LoVo (cell line): Measurements from ENCODE around the gene PEAK1.

Experiments used
- DNase-seq: peaks from one replicate; pipeline ENCODE4 v3.0.0-alpha.2; 2016; ENCODE audit warnings: low spot score

PEAK1 gene

DNA sequence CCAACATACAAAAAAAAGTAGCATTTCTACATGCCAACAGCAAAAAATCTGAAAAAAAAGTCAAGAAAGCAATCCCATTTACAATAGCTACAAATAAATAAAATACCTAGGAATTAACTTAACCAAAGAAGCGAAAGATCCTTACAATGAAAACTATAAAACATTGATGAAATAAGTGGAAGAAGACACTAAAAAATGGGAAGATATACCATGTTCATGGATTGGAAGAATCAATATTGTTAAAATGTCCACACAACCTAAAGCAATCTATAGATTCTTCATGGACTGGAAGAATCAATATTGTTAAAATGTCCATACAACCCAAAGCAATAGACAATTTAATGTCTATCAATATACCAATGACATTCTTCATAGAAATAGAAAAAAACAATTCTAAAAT, 21.0 kb downstream of the PEAK1 start:
- no peak for DNase-seq

DNA sequence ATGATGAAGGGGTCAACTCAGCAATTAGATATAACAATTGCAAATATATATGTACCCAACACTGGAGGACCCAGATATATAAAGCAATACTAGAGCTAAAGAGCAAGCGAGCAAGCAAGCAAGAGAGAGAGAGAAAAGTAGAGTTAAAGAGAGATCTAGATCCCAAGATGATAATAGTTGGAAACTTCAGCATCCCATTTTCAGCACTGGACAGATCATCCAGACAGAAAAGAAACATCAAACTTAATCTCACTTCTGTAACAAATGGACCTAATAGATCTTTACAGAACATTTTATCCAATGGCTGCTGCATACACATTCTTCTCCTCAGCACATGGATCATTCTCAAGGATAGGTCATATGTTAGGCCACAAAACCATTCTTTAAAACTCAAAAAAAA, 23.2 kb downstream of the PEAK1 start:
- DNase-seq = no peak

DNA sequence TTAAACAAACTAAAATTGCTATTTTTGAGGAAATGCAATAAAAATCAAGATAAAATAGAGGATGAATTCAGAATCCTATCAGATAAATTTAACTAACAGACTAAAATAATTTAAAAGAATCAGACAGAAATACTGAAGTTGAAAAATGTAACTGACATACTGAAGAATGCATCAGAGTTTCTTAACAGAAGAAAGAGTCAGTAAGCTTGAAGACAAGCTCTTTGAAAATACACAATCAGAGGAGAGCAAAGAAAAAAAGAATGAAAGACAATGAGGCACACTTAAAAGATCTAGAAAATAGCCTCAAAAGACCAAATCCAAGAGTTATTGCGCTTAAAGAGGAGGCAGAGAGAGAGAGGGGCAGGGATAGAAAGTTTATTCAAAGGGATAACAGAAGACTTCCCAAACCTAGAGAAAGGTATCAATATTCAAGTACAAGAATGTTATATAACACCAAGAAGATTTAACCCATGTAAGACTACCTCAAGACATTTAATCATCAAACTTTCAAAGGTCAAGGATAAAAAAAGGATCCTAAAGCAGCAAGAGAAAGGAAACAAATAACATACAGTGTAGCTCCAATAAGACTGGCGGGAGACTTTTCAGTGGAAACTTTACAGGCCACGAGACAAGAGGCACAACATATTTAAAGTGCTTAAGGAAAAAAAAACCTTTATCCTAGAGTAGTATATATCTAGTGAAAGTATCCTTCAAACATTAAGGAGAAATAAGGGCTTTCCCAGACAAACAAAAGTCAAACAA, 24.7 kb downstream of the PEAK1 start:
- DNase-seq = no peak

DNA sequence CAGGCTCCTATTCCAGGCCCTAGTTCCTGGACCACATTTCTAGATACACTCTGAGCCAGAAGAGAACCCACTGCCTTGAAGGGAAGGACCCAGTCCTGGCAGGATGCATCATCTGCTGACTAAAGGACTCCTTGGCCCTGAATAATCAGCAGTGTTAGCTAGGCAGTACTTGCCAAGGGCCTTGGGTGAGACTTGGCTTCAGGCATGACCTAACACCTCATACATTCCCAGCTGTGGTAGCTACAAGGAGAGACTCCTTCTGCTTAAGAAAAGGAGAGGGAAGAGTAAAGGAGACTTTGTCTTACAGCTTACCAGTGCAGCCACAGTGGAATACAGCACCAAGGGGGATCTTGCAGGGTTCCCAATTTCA, 26.4 kb downstream of the PEAK1 start:
- no peak for DNase-seq

DNA sequence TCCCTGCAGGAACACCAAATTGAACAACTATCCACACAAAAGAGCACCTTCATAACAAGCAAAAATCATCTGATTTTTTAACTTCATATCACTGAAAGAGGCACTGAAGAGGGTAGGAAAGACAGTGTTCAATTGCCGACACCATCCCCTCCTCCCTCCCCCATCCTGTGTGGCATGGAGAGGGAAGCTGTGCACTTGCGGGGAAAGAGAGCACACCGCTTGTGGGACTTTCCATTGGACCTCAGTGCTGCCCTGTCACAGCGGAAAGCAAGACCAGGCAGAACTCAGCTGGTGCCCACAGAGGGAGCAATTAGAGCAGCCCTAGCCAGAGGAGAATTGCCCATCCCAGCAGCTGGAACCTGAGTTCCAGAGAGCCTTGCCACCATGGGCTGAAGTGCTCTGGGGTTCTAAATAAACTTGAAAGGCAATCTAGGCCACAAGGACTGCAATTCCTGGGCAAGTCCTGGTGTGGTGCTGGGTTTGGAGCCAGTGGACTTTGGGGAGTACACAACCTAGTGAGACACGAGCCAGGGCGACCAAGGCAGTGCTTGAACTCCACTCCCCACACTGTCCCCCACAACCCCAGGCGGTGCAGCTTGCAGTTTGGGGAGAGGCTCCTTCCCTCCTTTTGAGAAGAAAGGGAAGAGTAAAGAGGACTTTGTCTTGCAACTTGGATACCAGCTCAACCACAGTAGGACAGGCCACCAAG, 27.0 kb downstream of the PEAK1 start:
- no peak for DNase-seq

DNA sequence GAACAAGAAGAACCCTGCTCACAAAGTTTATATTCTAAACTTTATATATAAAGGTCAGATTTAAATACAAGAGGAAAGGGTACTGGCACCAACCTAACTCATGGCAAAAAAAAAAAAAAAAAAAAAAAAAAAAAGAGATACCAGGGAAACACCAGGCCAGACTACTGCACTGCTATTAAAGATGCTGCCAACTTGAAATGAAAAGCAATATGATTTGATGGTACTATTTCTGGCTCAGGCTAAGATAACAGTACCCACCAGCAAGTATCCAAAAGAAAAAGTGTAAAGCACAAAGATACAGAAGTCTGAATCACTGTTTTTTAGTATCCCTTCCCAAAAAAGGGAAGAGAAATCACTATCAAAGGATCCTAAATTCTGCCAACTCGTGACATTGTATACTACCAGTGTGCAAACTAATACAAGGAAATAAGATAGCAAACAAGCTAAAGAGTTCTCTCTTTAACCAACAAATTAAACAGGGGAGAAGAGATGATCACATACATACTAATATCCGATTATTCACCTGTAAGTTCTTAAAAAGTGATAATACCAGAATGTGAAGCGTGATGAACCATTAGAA, 28.4 kb downstream of the PEAK1 start:
- DNase-seq = no peak

DNA sequence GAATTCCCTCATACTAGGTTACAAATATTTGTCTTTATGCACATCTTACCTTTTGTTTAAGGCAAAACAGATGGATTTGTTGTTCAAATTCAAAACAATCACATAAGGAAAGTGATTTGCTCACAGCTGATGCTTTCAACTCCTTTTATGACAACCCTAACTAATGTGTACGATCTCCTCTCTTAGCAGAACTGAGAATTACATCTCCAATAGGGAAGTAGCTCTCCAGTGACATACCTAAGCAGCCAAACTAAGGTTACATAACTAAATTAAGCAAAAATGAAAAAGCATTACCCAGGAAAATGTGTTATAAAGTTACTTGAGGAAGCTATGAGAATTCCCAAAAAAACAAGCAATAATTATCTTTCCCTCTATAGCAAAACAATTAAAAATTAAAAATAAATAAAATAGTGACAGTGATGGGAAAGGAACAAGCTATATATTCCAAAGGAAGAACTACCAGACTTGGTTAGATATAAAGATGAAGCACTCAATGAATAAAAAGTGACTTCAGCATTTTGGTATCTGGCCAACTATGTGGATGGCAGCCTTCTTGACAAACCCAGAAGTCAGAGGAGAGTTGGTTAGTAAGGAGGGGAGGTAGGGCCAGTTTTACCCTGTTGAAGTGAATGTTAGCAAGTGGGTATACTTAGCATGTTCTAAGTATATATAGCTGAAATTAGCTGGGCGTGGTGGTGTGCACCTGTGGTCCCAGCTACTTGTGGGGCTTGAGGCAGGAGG, 32.4 kb downstream of the PEAK1 start:
- DNase-seq = no peak

DNA sequence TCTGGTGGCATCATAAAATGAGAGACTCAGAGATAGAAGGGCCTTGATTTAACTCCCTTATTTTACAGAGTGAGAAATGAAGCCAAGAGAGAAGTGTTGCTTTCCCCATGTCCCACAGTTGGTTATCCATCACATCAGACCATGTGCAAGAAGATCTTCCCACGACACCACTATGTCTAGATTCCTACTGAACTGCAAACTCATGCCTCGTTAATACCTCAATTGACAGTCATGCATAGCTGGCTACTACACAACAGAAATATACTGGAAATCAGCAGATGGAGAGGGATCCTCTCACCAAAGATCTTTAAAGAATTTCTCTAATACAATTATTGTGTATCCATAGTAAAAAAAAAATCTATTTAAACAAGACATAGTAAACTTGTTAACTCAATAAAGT, 33.3 kb downstream of the PEAK1 start:
- no peak for DNase-seq

DNA sequence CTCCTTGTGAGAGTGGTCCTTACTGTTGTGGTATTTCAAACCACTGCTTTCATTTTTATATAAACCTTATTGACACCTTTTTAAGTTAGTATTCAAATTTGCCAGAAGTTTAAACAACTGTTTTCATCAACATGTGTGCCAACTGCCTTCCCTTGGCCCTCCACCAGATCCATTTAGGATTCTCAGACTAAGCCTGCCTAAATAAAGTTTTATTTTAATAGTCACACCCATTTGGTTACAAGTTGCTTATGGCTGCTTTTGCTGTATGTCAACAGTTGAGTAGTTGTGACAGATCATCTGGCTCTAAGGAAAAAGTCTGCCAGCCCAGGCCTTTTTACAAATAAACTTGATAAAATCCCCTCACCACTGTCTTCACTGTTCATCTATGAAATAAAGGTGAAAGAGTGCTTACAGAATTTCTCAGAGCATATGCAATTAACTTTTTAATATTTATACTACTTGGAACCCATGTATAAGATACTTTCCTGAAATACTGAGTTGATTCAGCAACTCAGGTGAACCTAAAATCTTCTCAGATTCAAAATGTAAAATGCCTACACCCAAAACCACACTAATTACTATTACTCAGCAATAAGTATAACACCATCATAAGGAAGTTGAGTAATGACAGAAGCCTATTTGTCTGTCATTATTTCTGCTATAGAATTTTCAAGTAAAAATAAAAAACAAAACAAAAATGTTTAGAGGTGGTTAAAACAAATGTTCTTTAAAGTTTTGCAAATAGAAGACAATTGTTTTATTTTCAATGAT, 35.1 kb downstream of the PEAK1 start:
- DNase-seq = no peak

DNA sequence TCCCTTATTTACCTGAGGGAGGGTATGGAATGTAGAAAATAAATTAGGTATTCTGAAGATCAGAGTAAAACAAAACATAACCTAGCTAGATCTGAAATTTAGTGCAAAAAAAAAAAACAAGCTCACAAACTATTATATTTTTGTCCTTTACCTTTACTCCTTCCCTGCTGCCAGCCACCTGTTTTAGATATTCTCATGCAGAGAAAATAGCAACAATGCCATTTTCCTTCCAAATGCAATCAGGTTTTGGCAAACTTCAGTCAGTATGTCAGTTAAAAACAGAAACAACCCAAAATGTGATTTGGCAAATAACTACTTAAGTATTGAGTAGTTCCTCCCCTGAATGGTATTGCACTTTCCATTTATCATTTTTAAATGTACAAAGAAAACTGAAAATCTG, 35.8 kb downstream of the PEAK1 start:
- no peak for DNase-seq

DNA sequence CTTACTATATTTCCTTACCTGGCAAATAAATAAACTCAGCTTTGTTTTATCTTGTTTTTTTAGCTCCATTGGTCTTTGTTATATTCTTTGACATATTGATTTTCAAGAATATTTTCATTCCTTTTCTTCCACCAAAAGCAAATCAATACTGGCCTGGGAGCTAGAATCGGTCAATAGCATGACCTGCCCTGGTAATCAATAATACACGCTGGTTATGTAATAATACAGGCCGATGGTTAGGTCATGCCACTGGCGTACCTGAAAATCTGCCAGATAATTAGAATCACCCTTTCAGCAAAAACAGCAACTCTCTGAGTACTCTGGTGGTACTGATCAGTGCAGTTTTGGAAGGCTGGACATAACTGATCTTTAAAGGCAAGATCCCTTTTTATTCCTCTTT, 39.9 kb downstream of the PEAK1 start:
- DNase-seq = no peak

DNA sequence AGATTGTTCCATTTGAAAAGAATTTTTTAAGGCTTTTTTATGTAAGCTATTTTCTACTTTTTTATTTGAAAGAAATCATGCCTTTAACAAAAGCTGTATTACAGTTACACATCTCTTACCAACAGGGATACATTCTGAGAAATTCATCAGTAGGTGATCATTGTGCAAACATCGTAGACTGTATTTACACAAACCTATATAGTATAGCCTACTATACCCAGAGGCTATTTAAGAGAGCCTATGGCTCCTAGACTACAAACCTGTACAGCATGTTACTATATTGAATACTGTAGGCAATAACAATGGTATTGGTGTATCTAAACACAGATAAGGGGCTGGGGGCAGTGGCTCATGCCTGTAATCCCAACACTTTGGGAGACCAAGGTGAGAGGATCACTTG, 43.1 kb downstream of the PEAK1 start:
- DNase-seq = no peak

DNA sequence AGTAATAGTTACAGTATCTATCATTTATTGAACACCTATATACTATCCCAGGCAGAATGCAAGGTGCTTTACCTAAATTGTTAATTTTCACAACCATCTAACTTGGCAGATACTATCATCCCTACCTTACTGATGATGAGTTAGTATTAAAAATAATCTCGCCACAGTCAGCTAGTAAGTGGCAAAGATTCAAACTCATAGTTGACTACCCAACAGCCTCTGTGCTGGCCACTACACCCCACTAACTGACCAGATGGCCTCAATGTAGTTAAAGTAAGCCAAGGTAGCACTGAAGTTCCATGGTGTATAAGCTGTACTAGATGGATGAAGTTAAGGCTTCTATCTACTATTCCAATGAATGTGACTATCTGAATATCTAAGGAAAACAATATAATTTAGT, 44.8 kb downstream of the PEAK1 start:
- no peak for DNase-seq

DNA sequence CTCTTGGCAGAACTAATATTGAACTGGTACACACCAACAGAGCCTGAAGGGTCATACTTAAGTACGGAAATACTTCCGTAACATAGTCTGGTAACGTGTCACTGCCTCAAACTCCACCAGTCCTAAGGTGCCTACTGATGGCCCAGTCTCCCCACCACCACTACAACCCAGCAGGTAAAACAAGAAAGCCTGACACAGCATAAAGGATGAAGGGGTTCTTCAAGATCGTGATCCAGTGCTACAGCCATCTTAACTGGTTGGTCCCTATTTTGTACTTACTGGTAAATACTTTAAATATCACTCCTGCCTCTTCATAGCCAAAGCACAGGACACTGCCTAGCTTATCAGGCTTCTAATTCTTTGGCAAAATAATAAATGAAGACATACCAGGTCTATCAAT, 46.5 kb downstream of the PEAK1 start:
- DNase-seq = no peak

DNA sequence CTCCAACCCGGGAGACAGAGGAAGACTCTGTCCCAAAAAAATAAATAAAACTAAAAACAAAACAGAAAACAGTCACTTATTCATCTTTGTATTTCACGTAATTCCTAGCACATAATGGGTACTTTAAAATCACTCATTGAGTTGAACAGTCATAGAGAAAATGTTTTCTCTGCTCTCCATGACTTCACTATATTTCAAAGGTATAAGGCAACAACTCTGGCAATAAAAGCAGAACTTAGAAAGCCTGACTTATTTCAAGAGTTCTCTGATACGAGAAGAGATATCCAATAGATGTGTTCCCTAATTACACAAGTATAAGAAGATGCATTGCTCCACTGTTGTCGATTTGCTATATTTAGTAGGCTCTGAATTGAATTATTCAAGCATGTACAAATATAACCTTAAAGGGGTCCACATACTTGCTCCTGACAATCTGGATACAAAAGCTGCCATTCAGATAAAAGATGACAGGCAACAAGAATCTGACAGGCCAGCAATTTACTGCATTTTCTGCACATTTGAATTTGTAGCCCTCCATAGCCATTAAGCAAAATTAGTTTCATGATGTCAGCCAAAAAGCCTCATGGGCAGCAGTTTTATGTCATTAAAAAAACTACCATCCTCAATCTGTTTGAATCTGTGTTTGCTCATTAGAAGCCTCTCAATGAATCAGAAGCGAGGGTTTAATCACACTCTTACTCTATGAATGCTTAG, 47.9 kb downstream of the PEAK1 start:
- DNase-seq = no peak

DNA sequence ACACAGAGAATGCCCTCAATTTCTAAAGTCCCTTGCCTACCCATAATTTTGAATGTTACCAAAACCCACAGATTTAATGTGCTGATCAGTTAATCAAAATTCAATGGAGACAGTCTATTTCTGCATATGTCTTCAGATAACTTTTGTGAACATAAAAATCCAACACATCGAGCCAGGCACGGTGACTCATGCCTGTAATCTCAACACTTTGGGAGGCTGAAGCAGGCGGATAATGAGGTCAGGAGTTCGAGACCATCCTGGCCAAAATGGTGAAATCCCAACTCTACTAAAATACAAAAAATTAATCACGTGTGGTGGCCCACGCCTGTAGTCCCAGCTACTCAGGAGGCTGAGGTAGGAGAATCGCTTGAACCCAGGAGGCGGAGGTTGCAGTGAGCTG, 49.3 kb downstream of the PEAK1 start:
- no peak for DNase-seq

DNA sequence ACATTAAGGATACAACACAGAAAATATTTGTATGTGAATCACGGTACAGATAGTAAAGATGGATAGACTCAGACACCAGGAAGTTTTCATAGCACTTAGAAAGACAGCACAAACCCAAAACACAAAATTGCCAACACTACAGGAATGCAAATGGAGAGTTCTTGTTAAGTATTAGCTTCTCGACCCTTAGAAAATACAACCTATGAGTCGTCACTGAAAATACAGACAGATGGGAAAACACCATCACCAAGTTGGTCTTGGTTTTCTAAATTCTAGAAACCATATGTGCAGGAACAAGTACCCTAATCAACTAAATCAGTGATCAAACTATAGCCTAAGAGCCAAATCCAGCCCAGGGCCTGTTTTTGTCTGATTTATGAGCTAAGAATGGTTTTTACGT, 50.7 kb downstream of the PEAK1 start:
- DNase-seq = no peak

DNA sequence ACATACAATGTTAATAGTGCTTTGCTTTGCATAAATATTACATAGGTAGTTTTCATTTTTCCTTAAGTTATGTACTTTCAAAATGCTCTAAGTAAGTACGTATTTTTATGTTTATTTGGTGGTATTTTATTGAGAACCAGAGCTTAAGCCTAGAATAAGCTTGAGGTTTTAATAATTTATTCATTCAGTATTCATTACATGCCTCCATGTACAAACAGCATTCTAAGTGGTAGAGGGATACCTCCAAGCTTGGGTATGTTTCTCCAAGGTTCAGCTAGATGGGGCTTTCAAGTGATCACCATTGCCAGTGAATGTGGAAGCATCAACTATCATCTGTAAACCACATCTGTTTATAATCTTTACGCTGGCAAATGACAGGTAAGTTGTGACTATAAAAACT, 52.3 kb downstream of the PEAK1 start:
- DNase-seq = no peak

DNA sequence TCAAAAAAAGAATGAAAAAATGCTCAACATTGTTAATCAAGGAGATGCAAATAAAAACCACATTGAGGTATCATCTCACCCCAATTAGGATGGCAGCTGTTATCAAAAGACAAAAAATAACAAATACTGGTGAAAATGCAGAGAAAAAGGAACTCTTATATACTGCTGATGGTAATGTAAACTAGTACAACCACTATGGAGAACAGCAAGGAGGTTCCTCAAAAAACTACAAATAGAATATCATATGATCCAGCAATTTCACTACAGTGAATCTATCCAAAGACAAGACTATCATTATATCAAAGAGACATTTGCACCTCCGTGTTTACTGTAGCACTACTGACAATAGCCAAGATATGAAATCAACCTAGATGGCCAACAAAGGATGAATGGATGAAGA, 58.4 kb downstream of the PEAK1 start:
- no peak for DNase-seq

DNA sequence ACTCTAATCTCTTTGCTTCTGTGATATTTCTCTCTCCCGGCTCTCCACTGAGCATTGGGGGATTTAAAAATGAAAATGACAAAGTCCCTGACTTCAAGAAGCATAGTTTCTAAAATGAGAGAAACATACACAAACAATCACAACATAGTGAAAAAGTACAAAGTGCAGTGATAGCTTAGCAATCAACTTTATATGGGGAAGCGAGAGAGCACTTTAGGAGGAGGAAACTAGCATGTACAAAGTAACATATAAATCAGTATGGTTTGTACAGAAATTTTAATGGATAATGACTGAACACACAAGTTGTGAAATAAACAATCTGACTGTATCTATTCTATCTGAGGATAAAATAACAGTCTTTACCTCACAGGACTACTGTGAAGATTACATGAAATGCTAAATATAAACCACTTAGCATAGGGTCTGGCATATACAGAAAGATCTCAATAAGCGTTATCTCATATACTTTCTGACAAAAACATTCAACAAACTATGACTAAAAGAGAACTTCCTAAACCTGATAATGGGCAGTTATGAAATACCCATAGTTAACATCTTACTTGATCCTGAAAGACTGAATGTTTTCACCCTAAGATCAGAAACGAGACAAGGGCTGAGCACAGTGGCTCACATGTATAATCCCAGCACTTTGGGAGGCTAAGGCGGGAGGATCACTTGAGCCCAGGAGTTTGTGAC, 61.2 kb downstream of the PEAK1 start:
- no peak for DNase-seq

DNA sequence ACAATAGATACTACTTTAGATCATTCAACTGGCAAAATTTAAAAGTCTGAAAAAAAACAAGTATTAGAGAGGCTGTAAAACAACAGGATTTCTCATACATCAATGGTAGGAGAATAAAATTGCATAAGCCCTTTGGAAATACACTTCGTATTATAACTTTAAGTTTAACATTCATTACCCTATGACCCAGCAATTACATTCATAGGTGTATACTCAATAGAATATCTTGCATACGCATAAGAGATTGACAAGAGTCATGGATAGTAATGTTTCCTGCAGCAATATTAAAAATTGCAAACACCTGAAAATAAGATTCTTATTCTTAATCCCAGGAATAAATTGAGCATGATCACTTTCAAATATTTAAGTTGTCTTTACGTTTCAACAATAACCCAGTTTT, 63.6 kb downstream of the PEAK1 start:
- DNase-seq = no peak
